ENCODE measurements around the gene DLG2.

Gene DLG2

DNA sequence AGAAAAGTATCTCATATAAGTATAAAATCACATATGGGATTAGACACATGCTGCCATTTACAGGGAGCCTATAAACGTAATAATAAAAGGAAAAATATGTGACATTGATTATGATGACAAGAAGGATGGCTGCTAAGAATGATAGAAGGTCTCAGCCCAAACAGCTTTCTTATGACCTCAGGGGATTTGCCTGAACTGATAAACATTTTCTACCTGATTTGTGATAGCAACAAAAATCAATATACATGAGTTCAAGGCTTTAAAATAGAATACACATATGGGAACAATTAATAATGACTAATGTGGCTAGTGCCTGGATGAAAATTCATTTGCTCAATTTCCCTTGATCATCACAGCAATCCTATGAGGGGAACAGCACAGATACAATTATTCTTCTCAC, 1704.2 kb downstream of the DLG2 start:
- FAIRE-seq (no peak), DNase-seq (ENCODE audit: insufficient read length, low spot score) (no peak)
- TF ChIP-seq, protein P1, sequence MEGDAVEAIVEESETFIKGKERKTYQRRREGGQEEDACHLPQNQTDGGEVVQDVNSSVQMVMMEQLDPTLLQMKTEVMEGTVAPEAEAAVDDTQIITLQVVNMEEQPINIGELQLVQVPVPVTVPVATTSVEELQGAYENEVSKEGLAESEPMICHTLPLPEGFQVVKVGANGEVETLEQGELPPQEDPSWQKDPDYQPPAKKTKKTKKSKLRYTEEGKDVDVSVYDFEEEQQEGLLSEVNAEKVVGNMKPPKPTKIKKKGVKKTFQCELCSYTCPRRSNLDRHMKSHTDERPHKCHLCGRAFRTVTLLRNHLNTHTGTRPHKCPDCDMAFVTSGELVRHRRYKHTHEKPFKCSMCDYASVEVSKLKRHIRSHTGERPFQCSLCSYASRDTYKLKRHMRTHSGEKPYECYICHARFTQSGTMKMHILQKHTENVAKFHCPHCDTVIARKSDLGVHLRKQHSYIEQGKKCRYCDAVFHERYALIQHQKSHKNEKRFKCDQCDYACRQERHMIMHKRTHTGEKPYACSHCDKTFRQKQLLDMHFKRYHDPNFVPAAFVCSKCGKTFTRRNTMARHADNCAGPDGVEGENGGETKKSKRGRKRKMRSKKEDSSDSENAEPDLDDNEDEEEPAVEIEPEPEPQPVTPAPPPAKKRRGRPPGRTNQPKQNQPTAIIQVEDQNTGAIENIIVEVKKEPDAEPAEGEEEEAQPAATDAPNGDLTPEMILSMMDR (IDR thresholded peaks at IDR 0.05; ENCODE audit: insufficient read depth, missing control alignments), result no peak

DNA sequence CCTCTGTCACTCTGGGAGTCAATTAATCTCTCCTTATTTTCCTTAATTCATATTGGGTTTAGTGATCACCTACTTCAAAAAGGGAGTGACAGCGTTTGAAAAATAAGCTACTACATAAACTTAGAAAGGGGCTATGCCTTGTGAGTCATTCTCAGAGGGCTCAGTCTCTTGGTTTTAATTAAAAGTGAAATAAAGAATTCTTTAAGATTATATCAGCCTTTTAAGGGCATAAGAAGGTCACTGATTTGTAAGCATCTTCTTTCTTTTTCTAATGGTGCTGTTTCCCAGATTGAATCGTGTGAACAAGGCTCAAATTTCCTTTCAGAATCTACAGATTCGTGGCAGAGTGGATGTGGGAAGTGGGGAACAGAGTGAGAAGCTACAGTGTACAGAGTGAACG, 1704.8 kb downstream of the DLG2 start:
- DNase-seq (ENCODE audit: insufficient read length, low spot score), result no peak
- TF ChIP-seq, protein P1 (IDR thresholded peaks at IDR 0.05; ENCODE audit: insufficient read depth, missing control alignments), result no peak

DNA sequence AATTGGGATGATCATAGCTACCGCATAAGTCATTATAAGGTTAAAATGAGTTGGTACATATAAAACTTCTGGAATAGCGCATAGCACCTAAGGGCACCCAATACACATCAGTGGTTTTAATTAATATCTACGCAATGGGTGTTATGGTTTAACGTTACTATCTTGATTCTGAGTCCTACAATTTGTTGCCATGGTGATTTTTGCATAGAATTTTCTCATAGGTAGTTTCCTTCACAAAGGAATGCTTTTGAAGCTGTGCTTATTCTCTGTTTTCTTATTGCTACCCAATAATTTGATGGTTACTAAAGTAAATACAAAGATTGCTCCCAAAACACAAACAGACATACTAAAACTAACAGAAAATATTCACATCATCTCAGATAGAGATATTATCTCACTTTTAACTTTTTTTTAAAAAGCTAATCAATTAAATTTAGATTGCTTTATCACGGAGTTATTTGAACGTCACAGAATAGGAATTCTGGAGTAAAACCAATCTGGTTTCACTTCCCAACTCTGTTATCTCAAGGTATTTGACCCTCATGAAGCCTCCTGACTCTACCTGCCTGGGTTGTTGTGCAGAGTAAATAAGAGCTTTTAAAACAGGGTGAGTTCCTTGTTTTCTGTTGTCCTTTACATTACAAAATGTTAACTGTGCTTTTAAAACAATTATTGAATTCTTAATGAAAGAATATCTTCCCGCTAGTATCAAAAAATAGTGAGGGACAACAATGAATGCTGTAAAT, 1705.5 kb downstream of the DLG2 start:
- no peak for FAIRE-seq
- DNase-seq (ENCODE audit: insufficient read length, low spot score), result no peak
- TF ChIP-seq, protein P1 (IDR thresholded peaks at IDR 0.05; ENCODE audit: insufficient read depth, missing control alignments), result no peak

More for the DNA sequence above, 1704.8 kb downstream of the DLG2 start:
- FAIRE-seq, result no peak

DNA sequence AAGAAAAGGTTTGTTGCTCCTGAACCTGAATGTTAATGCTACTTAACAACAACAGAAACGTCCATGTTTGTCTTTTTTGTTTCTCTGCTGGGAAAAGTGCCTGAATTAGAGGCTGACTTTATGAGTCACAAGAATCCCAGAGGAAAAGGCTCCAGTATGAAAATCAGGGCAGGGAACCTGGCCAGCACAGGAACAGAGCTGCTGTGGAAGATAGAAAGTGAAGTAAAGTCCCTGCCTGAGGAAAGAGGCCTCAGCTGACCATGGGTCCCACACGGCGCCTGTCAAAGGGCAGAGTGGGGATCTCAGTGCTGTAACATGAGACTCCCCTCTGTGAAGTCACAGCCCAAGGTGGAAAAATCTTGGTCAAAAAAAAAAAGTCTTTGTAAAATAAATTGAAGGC, 1708.7 kb downstream of the DLG2 start:
- TF ChIP-seq, protein P1 (IDR thresholded peaks at IDR 0.05; ENCODE audit: insufficient read depth, missing control alignments), result no peak
- no peak for FAIRE-seq
- no peak for DNase-seq (ENCODE audit: insufficient read length, low spot score)

DNA sequence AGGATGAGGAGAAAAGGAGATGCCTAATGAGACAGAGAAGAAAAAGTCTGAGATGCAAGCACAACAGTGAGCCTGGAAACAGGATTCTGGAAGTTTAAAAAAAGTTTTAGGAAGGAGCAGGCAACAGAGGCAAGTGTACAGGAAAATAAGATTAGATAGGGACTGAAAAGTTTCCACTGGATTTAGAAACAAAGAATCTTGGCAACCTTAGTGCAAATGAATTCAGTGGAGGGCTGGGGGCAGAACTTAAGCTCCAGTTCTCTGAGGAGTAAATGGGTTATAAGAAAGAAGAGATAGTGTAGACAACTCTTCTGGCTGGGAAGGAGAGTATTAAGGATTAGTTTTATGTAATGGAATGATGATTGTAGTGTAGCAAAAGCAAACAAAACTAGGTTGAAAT, 1712.1 kb downstream of the DLG2 start:
- no peak for DNase-seq (ENCODE audit: insufficient read length, low spot score)
- no peak for FAIRE-seq
- TF ChIP-seq, protein P1 (IDR thresholded peaks at IDR 0.05; ENCODE audit: insufficient read depth, missing control alignments), result no peak

DNA sequence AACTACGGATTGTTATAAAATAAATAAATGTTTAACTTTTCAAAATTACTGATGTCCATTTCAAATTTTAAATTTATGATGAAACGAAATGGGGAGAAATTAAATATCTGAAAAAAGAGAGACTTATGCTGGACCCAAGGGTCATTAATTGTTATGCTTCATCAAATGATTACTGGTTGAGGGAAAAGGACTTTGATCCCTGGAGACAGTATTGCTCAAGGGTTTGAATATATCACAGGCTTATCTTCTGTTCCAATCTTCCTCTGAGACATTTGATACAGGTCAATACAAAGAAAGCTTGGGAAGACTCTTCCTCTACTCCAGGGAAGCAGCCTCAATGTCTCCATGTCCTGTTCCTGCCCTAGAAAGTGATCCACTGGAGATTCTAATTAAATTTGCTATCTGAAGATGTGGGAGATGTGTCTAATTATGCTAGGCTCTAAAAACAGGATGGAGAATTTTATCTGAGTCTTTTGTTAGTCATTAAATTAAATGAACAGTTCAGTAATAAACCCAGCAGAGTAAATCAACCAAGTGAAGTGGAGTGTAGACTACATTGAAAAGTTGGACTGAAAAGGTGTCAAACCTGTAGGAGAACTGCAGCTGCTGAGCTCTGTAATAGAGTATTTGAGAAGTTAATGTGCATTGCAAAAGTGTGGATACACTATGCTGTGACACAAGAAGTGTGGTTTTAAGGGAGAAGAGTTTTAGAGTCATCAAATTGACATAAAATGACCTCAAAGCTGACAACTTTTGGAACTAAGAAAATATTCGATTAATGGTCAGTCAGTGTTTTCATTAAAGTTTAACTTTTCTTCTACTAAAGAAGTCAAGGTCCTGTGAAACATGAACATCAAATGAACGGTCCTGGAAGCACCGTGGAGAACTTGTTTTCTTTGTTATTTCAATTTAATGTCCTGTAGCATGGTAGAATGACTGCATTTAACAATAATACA, 1717.3 kb downstream of the DLG2 start:
- no peak for DNase-seq (ENCODE audit: insufficient read length, low spot score)
- FAIRE-seq, result no peak
- TF ChIP-seq, protein P1 (IDR thresholded peaks at IDR 0.05; ENCODE audit: insufficient read depth, missing control alignments), result no peak
